ENCODE data around the gene SSH3.
A peak's percentile ranks its signal among the peaks of the same experiment; 100 is the strongest.

The SSH3 gene, protein sequence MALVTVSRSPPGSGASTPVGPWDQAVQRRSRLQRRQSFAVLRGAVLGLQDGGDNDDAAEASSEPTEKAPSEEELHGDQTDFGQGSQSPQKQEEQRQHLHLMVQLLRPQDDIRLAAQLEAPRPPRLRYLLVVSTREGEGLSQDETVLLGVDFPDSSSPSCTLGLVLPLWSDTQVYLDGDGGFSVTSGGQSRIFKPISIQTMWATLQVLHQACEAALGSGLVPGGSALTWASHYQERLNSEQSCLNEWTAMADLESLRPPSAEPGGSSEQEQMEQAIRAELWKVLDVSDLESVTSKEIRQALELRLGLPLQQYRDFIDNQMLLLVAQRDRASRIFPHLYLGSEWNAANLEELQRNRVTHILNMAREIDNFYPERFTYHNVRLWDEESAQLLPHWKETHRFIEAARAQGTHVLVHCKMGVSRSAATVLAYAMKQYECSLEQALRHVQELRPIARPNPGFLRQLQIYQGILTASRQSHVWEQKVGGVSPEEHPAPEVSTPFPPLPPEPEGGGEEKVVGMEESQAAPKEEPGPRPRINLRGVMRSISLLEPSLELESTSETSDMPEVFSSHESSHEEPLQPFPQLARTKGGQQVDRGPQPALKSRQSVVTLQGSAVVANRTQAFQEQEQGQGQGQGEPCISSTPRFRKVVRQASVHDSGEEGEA

DNA sequence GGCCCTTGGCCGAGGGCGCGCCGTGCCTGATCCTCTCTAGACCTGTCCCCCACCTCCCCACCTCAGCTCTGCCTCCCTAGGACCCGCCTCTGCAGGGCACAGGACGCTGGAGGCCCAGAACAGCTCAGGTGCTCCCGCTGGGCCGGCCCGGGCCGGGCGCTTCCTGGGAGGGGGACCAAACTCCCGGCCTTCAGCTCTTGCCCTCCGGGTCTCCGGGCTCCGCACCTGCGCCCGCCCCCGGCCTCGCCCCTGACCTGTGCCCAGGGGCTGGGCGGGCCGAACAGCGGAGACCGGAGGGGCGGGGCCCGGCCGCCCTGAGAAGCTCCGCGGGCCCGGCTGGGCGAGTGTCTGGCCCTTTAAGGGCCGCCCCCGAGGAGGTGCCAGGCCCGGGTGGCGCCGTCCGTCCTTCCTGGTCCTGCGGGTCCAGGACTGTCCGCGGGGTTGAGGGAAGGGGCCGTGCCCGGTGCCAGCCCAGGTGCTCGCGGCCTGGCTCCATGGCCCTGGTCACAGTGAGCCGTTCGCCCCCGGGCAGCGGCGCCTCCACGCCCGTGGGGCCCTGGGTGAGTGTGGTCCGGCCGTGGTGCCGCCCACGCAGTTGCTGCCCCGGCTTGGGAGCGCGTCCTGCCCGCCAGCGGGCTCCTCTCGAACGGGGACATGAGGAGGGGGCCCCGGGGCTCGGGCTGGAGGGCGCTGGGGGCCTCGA is at the start of gene SSH3:
Gene SSH3 (plus strand): TSS at position 399 of the 703 bp plus-strand sequence. CDS start 96 bp downstream, at position 495.
- no peak for DNase-seq (ENCODE audit: low read depth in 2 of 2)

DNA sequence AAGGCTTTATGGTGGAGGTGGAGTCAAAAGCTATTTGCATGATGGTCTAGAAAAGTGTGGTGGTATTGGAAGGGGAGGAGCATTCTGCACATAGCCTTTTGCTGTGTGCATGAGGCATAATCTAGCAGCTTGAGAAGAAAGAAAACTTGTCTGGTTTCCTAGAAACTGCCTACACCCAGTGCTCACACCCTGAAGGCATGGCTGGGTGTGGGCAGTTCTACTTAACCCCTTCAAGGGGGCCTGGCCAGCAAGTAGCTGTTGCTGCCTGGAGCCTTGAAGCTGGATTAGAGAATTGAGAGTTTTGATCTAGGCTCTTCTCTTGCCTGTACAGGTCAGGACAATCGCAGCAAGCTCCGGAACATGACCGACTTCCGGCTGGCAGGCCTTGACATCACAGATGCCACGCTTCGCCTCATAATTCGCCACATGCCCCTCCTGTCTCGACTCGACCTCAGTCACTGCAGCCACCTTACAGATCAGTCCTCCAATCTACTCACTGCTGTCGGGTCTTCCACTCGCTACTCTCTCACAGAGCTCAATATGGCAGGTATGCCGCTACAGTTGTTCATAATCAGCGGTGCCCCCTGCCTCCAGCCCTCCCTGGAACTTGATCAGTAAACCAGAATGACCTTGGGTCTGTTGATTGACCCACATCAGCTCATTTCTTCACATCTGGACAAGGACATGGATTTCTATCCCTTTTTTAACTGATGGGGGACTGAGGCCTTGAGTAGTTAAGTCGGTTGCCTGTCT is 49.3 kb upstream of the SSH3 start:
- DNase-seq (ENCODE audit: low read depth in 2 of 2) = no peak

- no peak for DNase-seq (ENCODE audit: low read depth in 2 of 2)
Measured at GRCh38 chr11:67254798-67255197, 48.5 kb upstream of the SSH3 start.

DNA sequence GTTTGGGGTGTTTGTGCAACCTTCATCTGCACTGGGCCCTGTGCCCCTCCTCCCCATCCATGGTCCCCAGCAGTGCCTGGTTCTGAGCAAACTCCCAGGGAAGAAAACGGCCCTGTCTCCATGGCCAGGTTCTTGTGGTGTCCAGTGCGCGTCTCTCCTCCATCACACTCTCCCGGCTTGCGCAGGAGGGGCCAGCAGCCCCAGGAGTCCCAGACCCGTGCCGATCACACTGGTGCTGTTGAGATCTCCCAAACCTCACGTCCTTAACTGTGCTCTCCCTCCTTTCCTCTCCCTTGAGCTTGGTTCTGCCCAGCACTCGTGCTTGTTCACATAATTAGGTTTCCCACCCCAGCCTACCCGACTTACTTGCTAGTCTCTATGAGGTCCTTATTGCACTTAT is 48.0 kb upstream of the SSH3 start:
- no peak for DNase-seq (ENCODE audit: low read depth in 2 of 2)

DNA sequence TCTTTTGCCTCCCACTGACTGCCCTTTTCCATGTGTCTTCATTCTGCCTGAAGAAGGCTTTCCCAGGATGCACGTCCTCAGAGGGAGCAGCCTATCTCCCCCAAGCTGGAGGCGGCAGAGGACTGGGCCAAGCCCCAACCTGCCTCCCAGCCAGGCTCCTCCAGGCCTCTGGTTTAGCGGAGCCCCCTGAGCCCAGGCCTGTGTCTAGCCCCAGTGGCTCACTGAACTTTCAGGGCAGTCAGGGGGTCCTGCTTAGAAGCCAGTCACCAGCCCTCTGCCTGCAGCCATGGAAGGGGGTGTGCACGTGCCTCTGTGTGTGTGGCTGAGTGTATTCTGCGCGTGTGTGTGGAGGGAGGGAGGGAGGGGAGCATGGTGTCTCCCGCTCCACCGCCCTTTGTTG is 47.5 kb upstream of the SSH3 start:
- no peak for DNase-seq (ENCODE audit: low read depth in 2 of 2)

- DNase-seq (ENCODE audit: low read depth in 2 of 2) = no peak
Measured at GRCh38 chr11:67256477-67257135, 46.7 kb upstream of the SSH3 start.

DNA sequence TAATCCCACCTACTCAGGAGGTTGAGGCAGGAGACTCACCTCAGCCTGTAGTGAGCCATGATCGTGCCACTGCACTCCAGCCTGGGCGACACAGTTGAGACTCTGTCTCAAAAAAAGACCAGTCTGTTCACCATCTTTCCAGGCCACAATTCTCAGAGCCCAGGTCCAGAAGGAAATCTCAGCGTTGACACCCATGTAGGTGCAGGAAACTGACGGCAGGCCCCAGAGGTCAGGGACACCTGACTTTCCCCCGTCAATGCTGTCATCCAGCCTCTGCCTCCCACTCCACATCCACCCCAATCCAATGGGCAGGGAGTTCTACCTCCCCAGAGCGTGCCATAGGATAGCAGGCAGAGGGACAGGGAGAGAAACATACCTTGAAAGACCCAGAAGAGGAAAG is 42.9 kb upstream of the SSH3 start:
- DNase-seq (ENCODE audit: low read depth in 2 of 2) = no peak

GRCh38 chr11:67260885-67261639 is 42.3 kb upstream of the SSH3 start:
- DNase-seq (ENCODE audit: low read depth in 2 of 2) = peak in 1 of 2 experiments; percentile 66

GRCh38 chr11:67261640-67261945 is 41.7 kb upstream of the SSH3 start:
- DNase-seq (ENCODE audit: low read depth in 2 of 2) = no peak

GRCh38 chr11:67261946-67262681 is 41.2 kb upstream of the SSH3 start:
- DNase-seq (ENCODE audit: low read depth in 2 of 2) = no peak

DNA sequence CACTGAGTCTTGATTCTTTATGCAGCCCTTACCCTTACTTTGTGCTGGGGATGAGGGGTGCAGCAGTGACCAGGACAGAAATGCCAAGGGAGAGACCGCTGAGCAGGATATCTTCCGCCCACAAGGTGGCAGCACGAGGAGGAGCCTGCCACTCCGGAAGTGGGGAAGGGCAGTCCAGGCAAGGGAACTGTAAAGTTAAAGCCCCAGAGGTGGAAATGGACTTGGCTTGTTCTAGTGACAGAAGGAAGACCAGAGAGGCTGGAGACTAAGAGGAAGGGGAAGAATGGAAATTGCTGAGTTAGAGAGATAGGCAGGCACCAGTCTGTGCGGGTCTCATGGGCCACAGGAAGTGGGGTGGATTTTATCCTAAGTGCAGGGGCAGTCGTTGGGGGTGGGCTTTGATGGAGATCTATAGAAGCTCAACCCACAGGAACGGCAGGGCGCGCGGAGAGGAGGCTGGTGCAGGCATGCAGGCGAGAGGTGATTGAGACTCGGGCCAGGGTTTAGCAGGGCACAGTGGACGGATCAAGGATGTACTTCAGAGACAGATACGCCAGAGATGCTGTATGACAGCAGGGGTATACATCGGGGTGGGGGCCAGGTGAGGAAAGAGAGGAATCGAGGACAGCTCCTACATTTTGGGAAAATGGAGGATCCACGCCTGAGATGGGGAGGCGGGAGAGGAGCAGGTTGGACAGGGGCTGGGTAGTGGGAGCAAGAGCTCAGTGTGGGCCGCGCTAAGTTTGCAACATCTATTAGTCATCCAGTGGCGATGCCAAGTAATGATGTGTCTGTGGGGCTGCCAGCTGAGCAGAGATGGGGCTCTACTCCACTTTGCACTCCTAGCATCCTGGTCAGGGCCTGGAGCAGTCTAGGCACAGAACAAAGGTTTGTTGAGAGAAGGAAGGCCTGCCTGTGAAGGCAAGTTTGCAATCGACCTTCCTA is 40.3 kb upstream of the SSH3 start:
- peak in 1 of 2 experiments; percentile 74 for DNase-seq (ENCODE audit: low read depth in 2 of 2)

- no peak for DNase-seq (ENCODE audit: low read depth in 2 of 2)
Measured at GRCh38 chr11:67264260-67264659, 39.1 kb upstream of the SSH3 start.

GRCh38 chr11:67264877-67265632 is 38.3 kb upstream of the SSH3 start:
- DNase-seq (ENCODE audit: low read depth in 2 of 2) = no peak

GRCh38 chr11:67265633-67266448 is 37.5 kb upstream of the SSH3 start:
- DNase-seq (ENCODE audit: low read depth in 2 of 2) = peak in 1 of 2 experiments; percentile 64

- DNase-seq (ENCODE audit: low read depth in 2 of 2) = no peak
Measured at GRCh38 chr11:67266449-67267187, 36.7 kb upstream of the SSH3 start, which contains the start of gene GRK2. GRK2 (plus strand) TSS chr11:67266473; CDS start chr11:67266700, 227 bp downstream.

All from stimulated activated CD4-positive, alpha-beta T cell treated with anti-CD3 and anti-CD28 coated beads, Interleukin-12 subunit alpha, Interleukin-12 subunit beta, amount 100 ng/mL, for 24 hours (primary cell).